Activated naive CD8-positive, alpha-beta T cell treated with anti-CD3 and anti-CD28 coated beads, Interleukin-2, amount 10 ng/mL, durations not matched to agents 7 days and 5 days (primary cell): Measurements from ENCODE around the gene PRR12. TPM values are rescaled to one million over a fixed set of nuclear protein-coding genes. Genes with fewer than 3 reads are reported as not detected.
"Not testable (repeated sequence)": the region's sequence is repeated elsewhere in the genome, so short reads cannot be mapped to it uniquely, and the experiment has no call there.

Experiments used
- ATAC-seq: fragments of 150-1000 bp; cut with Tn5 transposase; one replicate; pipeline ENCODE4 v1.10.0; 2021; ENCODE audit warnings: low read depth, moderate library complexity
- POLR2A ChIA-PET: fragments of 350-600 bp; sonication (Branson Sonifier 250); formaldehyde crosslinking; loops from one replicate; lab custom pipeline; 2021; ENCODE audit warnings: antibody characterized with exemption; lab: Charles Lee
- DNase-seq: peaks from one replicate; pipeline ENCODE4 v3.0.0; 2021
- H3K27ac Mint-ChIP-seq: one replicate; pipeline ENCODE4 v1.8.0; 2022; ENCODE audit warnings: mild to moderate bottlenecking, mixed read lengths
- H3K27me3 Mint-ChIP-seq: one replicate; pipeline ENCODE4 v1.8.0; 2022; ENCODE audit warnings: mild to moderate bottlenecking, moderate library complexity, mixed read lengths
- H3K36me3 Mint-ChIP-seq: one replicate; pipeline ENCODE4 v1.8.0; 2021; ENCODE audit warnings: mild to moderate bottlenecking, mixed read lengths
- H3K4me1 Mint-ChIP-seq: one replicate; pipeline ENCODE4 v1.8.0; 2021; ENCODE audit warnings: mixed read lengths
- H3K4me3 Mint-ChIP-seq: one replicate; pipeline ENCODE4 v1.8.0; 2022; ENCODE audit warnings: mild to moderate bottlenecking, moderate library complexity, mixed read lengths
- H3K9me3 Mint-ChIP-seq: one replicate; pipeline ENCODE4 v1.8.0; 2021; ENCODE audit warnings: mixed read lengths
- total RNA-seq, 2 experiments: library from RNA; stranded (reverse); gene quantifications; one replicate each; pipeline ENCODE4 v1.2.3, GENCODE V29; 2021

The PRR12 gene
- total RNA-seq, 2 experiments from 2014 or later = 49.7 TPM

DNA sequence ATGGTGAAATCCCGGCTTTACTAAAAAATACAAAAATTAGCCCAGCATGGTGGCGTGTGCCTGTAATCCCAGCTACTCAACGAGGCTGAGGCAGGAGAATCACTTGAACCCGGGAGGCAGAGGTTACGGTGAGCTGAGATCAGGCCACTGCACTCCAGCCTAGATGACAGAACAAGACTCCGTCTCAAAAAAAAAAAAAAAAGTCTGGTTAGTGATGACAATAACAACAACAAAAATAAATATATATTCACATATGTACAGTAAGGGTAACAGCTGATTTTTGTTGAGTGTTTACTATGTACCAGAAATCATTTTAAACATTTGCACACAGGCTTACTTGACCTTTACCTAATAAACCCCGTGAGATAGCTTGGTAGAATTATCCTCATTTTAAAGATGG, 26.0 kb downstream of the PRR12 start:
- Mint-ChIP-seq H3K36me3 (peaks cover 33% of the 10 kb centered on the region), H3K27ac (no peak overlapping the region), H3K9me3 (no peaks in the 10 kb centered on the region), H3K27me3 (no peaks in the 10 kb centered on the region), H3K4me1 (peaks cover 9% of the 10 kb centered on the region), H3K4me3 (no peak overlapping the region)
- DNase-seq (no peak), ATAC-seq (no peak)
- POLR2A ChIA-PET = interaction anchor here (0.7 to 1.0 kb wide), 3 partner anchors 30 to 64 kb away, joined by 3 read pairs; partner anchors contain the start of genes NOSIP and PRRG2

DNA sequence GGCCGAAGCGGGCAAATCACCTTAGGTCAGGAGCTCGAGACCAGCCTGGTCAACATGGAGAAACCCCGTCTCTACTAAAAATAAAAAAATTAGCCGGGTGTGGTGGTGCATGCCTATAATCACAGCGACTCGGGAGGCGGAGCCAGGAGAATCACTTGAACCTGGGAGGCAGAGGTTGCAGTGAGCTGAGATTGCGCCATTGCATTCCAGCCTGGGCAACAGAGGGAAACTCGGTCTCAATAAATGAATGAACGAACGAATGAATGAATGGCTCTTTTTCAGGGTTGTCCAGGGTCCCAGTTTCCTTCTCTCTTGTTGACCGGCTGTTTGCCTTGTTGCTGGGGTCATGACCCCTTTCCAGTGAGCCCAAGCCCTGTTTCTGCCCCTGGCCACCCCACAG, 26.9 kb downstream of the PRR12 start:
- DNase-seq, H3K4me3 Mint-ChIP-seq, H3K4me1 Mint-ChIP-seq, H3K9me3 Mint-ChIP-seq, ATAC-seq, H3K27me3 Mint-ChIP-seq, H3K27ac Mint-ChIP-seq: not testable (repeated sequence)
- POLR2A ChIA-PET = interaction anchor here (0.6 kb wide), 1 partner anchor 198 kb away, joined by 3 read pairs; no protein-coding TSS in a partner anchor
- H3K36me3 Mint-ChIP-seq = peaks cover 34% of the 10 kb centered on the region

DNA sequence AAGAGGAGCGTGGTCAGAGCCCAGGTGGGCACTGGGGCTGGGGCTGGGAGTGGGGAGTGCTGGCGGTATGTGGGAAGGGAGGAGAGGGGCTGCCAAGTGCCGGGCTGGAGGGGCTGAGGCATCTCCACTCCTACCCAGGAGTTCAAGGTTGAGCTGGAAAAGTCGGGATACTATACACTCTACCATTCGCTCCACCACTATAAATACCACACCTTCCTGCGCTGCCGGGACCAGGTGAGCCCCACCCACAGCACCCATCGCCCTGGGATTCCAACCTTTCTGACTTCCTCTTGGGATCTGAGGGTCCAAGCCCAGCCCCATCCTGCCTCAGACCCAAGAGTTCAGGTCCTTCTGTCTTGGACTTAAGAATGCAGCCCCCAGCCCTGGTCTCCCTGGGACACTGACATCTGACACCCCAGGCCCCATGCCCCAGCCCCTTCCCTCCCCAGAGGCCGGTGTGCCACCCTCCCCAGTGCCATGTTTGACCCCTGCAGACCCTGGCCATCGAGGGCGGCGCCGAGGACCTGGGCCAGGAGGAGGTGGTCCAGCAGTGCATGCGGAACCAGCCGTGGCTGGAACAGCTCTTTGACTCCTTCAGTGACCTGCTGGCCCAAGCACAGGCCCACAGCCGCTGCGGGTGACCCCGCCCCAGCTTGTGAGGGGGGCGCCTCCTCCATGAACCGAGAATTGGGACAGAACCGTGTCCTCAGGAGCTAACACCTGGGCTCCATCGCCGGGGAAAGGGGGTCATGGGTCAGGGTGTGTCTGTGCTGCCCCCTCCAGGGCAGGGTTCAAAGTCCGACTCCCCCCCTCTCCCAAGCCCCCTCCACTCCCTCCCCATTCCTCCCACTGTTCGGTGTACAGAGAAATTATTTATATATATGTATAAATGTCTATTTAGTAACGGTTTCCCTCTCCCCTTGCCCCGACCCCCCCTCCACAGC, 34.3 kb downstream of the PRR12 start:
- no peak overlapping the region for H3K27ac Mint-ChIP-seq
- DNase-seq (no peak), ATAC-seq (no peak)
- no peaks in the 10 kb centered on the region for H3K9me3 Mint-ChIP-seq
- H3K36me3 Mint-ChIP-seq = peaks cover 33% of the 10 kb centered on the region
- H3K4me1 Mint-ChIP-seq = no peaks in the 10 kb centered on the region
- POLR2A ChIA-PET = no interaction called here
- no peaks in the 10 kb centered on the region for H3K27me3 Mint-ChIP-seq
- no peak overlapping the region for H3K4me3 Mint-ChIP-seq

DNA sequence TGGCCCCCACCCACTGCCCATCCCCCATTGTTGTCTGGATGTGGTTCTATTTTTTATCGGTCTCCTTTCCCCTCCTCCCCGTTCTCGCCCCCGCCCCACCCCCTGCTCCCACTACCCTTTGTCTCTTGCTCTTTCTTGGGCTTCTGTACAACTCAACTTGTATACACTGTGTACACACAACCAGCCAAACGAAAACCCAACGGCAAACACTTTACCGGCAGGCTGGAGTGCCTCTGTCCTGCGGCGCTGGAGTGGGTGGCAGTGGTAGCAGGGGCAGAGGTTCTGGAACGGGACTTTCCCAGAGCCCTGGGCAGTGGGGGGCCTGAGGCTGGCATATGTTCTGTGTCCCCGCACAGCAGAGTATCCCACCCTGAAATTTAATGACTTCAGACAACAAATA, 35.2 kb downstream of the PRR12 start:
- H3K4me3 Mint-ChIP-seq = no peak overlapping the region
- no peak for ATAC-seq
- H3K4me1 Mint-ChIP-seq = no peaks in the 10 kb centered on the region
- POLR2A ChIA-PET = no interaction called here
- H3K9me3 Mint-ChIP-seq = no peaks in the 10 kb centered on the region
- H3K27ac Mint-ChIP-seq = no peak overlapping the region
- no peak for DNase-seq
- H3K36me3 Mint-ChIP-seq = peaks cover 33% of the 10 kb centered on the region
- H3K27me3 Mint-ChIP-seq = no peaks in the 10 kb centered on the region

DNA sequence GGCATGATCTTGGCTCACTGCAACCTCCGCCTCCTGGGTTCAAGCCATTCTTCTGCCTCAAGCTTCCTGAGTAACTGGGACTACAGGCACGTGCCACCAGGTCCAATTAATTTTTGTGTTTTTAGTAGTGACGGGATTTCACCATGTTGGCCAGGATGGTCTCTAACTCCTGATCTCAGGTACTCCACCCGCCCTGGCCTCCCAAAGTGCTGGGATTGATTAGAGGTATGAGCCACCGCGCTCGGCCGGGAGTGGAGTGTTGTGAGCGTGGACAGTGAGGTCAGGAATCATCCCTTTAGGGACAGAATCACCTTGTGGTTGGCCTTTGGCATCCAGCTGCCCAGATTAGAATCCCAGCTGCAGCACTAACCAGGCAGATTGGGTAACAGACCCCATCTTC, 38.7 kb downstream of the PRR12 start:
- DNase-seq = no peak
- H3K4me1 Mint-ChIP-seq = no peaks in the 10 kb centered on the region
- peaks cover 17% of the 10 kb centered on the region for H3K36me3 Mint-ChIP-seq
- no peaks in the 10 kb centered on the region for H3K9me3 Mint-ChIP-seq
- POLR2A ChIA-PET = interaction anchor here (1.2 kb wide), 1 partner anchor 9 kb away, joined by 3 read pairs; no protein-coding TSS in a partner anchor
- H3K27me3 Mint-ChIP-seq = no peaks in the 10 kb centered on the region
- ATAC-seq = no peak
- no peak overlapping the region for H3K27ac Mint-ChIP-seq
- H3K4me3 Mint-ChIP-seq = no peak overlapping the region

DNA sequence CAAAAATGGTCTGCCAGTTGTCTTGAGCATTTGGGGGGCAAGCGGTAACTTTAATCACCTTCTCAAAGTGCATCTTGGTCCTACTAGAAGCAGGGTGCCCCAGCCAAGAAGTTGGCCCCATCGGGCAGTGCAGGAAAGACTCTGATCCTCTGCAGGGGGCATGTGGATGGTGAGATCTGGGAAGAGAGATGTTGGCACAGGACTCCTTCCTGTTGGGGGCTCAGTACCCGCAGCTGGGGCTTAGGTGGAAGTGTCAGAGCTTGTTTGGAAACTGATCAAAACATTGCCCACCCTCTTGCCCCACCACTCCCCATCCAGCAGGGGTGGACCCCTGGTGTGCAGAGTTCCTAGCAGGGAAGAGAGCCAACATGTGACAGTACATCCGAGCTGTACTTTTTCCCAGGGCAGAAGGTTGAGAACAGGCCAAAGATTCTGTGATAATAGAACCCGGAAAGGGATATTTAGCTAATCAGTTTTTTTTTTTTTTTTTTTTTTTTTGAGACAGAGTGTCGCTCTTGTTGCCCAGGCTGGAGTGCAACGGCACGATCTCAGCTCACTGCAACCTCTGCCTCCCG, 40.1 kb downstream of the PRR12 start:
- no peak overlapping the region for H3K27ac Mint-ChIP-seq
- H3K9me3 Mint-ChIP-seq = no peaks in the 10 kb centered on the region
- DNase-seq (no peak), ATAC-seq (no peak)
- H3K4me3 Mint-ChIP-seq = no peak overlapping the region
- peaks cover 2% of the 10 kb centered on the region for H3K27me3 Mint-ChIP-seq
- no peaks in the 10 kb centered on the region for H3K4me1 Mint-ChIP-seq
- H3K36me3 Mint-ChIP-seq = peaks cover 14% of the 10 kb centered on the region
- POLR2A ChIA-PET = interaction anchor here (0.6 kb wide), 1 partner anchor 35 kb away, joined by 3 read pairs; no protein-coding TSS in a partner anchor

DNA sequence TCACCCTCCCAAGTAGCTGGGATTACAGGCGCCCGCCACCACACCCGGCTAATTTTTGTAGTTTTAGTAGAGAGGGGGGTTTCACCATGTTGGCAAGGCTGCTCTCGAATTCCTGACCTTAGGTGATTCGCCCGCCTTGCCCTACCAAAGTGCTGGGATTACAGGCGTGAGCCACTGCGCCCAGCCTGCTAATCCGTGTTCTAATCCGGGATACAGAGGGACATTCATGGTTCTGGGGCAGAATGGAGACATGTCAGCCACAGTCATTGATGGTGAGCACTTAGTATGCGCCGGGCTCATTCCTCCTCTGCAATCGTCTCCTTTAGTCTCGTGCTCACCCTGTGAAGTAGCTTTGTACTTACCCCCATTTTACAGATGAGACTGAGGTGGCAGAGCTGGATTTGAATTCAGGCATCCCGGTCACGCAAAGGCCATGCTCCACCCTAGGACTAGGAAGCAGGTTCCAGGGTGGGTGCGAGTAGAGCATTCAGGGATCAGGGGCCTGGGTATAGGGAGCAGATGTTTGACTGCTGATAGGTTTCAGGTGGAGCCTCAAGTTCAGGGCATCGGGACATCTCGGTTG, 40.7 kb downstream of the PRR12 start:
- Mint-ChIP-seq H3K9me3 (no peaks in the 10 kb centered on the region), H3K4me3 (no peak overlapping the region), H3K4me1 (no peaks in the 10 kb centered on the region), H3K27ac (no peak overlapping the region), H3K27me3 (peaks cover 2% of the 10 kb centered on the region), H3K36me3 (peaks cover 14% of the 10 kb centered on the region)
- no peak for ATAC-seq
- DNase-seq = no peak
- POLR2A ChIA-PET = interaction anchor here (0.6 kb wide), 1 partner anchor 36 kb away, joined by 3 read pairs; no protein-coding TSS in a partner anchor

DNA sequence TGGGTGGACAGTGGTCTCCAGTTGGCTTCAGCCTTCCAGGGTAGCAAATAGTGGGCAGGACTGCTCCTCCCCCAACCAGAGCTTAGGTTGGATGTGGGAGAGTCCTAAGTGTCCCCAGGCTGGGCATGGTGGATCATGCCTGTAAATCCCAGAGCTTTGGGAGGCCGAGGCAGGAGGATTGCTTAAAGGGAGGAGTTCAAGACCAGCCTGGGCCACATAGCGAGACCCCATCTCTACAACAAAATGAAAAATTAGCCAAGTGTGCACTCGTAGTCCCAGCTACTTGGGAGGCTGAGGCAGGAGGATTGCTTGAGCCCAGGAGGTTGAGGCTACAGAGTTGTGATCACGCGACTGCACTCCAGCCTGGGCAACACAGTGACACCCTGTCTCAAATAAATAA, 41.6 kb downstream of the PRR12 start:
- no peak overlapping the region for H3K27ac Mint-ChIP-seq
- POLR2A ChIA-PET = no interaction called here
- DNase-seq = no peak
- H3K9me3 Mint-ChIP-seq = no peaks in the 10 kb centered on the region
- peaks cover 8% of the 10 kb centered on the region for H3K36me3 Mint-ChIP-seq
- no peaks in the 10 kb centered on the region for H3K4me1 Mint-ChIP-seq
- H3K27me3 Mint-ChIP-seq = peaks cover 2% of the 10 kb centered on the region
- no peak overlapping the region for H3K4me3 Mint-ChIP-seq
- ATAC-seq = no peak

DNA sequence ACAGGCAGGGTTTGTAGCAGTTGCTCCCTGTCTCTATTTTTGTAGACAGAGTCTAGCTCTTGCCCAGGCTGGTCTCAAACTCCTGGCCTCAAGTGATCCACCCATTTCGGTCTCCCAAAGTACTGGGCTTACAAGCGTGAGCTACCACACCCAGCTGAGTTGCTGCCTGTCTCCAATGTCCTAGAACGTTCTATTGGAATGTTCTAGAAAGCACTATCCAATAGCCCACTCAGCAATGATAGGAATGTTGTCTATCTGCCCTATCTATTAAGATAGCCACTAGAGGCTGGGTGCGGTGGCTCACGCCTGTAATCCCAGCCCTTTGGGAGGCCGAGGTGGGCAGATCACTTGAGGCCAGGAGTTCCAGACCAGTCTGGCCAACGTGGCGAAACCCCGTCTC, 42.3 kb downstream of the PRR12 start:
- H3K36me3 Mint-ChIP-seq, POLR2A ChIA-PET, H3K9me3 Mint-ChIP-seq, H3K4me1 Mint-ChIP-seq, ATAC-seq, H3K4me3 Mint-ChIP-seq, H3K27me3 Mint-ChIP-seq, DNase-seq, H3K27ac Mint-ChIP-seq: not testable (repeated sequence)

DNA sequence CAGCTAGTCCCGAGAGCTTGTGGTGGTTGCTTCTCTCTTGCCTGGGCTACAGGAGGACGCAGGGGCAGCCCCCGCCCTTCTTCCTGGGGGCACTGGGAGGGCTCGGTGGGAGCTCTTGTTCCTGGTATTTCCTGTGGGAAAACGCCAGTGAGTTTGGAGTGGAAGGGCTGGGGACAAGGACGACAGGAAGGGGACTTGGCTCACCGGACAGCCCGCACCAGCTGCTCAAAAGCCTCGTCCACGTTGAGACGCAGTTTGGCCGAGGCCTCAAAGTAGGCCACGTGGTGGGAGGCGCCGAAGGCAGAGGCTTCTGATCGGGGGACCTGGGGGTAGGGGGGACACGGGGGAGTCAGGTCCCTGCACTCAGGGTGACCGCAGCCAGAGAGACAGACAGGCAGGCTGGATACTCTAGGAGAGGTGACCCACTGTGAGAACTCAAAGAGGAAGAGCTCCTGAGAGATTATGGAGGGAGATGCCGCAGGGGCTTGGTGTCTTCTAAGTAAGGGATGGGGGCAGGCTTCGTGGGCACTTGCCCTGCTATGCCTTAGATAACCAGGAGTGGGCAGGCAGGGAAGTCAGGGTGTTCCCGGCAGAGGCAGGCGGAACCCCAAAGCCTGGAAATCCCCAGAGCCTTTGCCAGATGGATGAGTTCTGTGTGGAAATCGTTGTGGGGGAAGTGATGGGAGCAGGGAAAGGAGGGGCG, 44.7 kb downstream of the PRR12 start:
- no peak for ATAC-seq
- Mint-ChIP-seq H3K27me3 (peaks cover 18% of the 10 kb centered on the region), H3K4me1 (peaks cover 17% of the 10 kb centered on the region), H3K9me3 (no peaks in the 10 kb centered on the region), H3K36me3 (no peaks in the 10 kb centered on the region), H3K27ac (no peak overlapping the region), H3K4me3 (no peak overlapping the region)
- DNase-seq = no peak
- POLR2A ChIA-PET = no interaction called here

DNA sequence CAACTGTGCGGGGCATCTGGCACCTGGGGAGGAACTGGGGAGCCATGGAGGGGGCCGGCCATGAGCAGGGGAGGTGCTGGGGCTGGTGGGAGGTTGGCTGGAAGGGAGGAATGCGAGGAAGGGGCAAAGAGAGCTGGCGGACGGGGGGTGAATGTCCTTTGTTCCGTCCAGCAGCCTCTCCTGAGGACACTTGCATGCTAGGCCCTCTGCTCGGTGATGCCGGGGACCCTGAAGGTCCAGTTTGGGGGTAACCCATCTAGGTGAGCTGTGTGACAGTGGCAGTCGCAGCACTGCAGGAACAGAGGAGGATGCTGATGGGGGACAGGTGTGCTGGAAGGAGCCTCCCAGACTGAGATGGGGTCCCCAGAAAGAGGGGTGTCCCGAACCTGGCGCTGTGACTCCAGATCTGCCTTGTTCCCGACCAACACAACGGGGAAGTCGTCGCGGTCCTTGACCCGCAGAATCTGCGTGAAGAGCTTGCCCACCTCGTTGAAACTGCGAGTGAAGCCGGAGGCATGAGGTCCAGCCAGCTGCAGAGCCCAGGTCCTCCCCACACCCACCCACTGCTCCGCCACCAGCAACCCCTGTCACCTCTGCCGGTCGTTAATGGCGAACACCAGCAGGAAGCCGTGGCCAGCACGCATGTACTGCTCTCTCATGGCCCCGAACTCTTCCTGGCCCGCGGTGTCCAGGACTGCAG, 45.4 kb downstream of the PRR12 start:
- Mint-ChIP-seq H3K9me3 (no peaks in the 10 kb centered on the region), H3K36me3 (no peaks in the 10 kb centered on the region), H3K27me3 (peaks cover 18% of the 10 kb centered on the region), H3K4me1 (peaks cover 21% of the 10 kb centered on the region), H3K4me3 (no peak overlapping the region), H3K27ac (no peak overlapping the region)
- ATAC-seq (no peak), DNase-seq (no peak)
- POLR2A ChIA-PET = no interaction called here

DNA sequence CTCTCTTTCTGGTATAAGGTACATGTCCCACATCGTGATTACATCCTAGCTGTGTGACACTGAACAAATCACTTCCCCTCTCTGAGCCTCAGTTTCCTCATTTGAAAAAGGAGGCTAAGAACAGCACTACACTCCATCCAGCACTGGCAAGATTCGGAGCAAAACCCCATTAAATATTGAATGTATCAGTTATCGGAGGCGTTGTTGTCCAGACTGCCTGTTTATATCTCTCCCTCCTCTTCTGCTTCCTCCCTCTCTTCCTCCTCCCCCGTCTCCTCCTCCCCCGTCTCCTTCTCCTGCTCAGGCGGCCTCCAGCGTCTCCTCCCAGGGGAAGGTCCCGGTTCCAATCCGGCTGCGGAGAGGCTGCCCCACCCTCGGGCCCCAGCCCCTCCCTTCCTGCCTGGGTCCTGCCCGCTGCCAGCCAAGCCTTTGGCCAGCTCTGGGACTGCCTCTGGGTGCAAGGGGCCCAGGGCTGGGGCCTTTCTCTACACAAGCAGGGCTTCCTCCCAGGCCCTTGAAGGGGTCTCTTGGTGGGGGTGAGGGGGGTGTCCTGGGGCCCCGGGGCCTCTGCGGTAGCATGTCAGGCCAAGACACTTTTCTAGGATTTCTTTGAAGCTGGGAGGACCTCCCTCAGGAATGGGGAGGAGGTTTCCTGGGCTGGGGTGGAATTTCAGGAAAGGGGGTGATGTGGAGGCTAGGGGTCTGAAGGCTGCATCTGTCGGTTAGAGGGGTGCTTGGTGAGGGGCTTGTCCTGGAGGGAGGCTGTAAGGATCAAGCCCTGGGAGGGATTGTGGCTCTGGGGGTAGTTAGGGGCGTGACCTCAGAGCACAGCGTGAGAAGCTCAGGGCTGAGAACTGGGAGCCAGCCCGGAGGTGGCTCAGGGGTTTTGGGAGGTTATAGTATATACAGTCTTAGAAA, 47.1 kb downstream of the PRR12 start:
- peak overlapping the region; percentile 45 for H3K27ac Mint-ChIP-seq
- H3K4me3 Mint-ChIP-seq = peak overlapping the region; percentile 68
- H3K4me1 Mint-ChIP-seq = peaks cover 29% of the 10 kb centered on the region
- no peaks in the 10 kb centered on the region for H3K9me3 Mint-ChIP-seq
- H3K27me3 Mint-ChIP-seq = peaks cover 18% of the 10 kb centered on the region
- DNase-seq (no peak), ATAC-seq (no peak)
- peaks cover 6% of the 10 kb centered on the region for H3K36me3 Mint-ChIP-seq
- POLR2A ChIA-PET = interaction anchor here (0.6 kb wide), 1 partner anchor 126 kb away, joined by 3 read pairs; no protein-coding TSS in a partner anchor
